Measurements from ENCODE around the gene ETV7.

The ETV7 gene

DNA sequence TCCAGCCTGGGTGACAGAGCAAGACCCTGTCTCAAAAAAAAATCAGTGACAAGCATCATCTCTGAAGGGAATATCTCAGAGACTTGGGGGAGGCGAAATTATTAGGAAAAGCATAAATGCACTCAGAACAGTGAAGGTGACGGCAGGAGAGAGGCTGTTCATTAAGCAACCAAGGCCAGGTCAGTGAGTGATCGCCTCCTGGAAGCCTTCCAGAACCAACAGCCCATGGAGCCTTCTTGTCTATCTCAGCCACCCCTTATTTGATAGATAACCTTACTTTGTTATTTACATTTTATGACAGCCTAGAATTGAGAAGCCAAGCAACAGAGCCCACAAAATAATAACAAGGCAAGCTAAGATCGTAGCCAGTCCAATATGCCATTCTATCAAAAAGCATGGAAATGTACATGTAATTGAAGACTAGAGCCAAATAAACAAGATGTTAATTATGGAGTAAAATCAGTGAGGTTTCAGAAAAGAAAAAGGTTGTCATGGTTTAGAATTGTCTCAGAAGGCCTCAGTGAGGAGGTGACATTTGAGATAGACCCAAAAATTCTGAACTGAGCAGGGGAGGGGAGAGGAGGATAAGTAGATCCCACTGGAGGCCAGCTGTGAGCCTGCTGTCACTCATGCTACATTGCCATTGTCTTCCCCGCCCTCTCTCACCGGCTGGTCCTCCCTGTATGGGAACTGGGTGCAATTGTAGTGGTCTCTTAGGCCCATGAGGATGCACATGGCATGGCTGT is 68.6 kb downstream of the ETV7 start (continued):
- no peak for TF ChIP-seq RARB (CRISPR knock-in tag; IDR thresholded peaks at IDR 0.05)

DNA sequence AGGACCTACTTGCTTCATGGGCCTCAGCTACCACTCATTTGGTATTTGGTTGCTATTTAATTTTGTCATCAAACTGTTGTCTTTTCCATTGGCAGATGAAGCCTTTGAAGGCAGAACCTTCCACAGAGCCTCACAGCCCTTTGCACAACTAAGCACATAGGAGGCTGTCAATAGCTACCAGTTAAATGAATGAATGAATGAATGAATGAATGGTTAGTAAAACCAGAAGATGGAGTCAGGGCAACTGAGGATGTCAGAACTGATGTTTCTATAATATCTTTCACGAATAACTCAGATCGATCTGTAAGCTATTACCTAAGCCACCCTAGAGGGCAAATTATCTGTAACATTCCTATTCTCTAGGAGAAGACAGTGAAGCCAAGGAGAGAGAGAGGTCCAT is 69.8 kb downstream of the ETV7 start:
- no peak for TF ChIP-seq TCF4 (CRISPR knock-in tag; IDR thresholded peaks at IDR 0.05; ENCODE audit: borderline replicate concordance)
- no peak for TF ChIP-seq ZNF8 (CRISPR knock-in tag; IDR thresholded peaks at IDR 0.05)
- ATAC-seq = no peak
